HepG2 (cell line): ENCODE measurements around the gene GEMIN2. TPM values are rescaled to one million over a fixed set of nuclear protein-coding genes. Genes with fewer than 3 reads are reported as not detected.

Experiments used
- ATAC-seq: fragments of 200-7000 bp; cut with Tn5 transposase; 3 replicates; pipeline ENCODE4 v1.9.1; 2020; ENCODE audit warnings: mild to moderate bottlenecking, moderate library complexity
- BruUV-seq: library from RNA; stranded (reverse); fragments of 400-500 nt; replicated peaks from 2 replicates; lab custom pipeline; 2021; lab: Mats Ljungman, UMichigan
- CTCF ChIA-PET: fragments of 300-600 bp; formaldehyde crosslinking; extraction: SDS; loops from one replicate; lab custom pipeline; 2021; ENCODE audit warnings: low total read pairs, inconsistent platforms, low intra/inter-chr PET ratio; lab: Yijun Ruan, JAX
- POLR2A ChIA-PET: fragments of 350-600 bp; sonication (Branson Sonifier 250); formaldehyde crosslinking; loops from one replicate; lab custom pipeline; 2020; ENCODE audit warnings: antibody characterized with exemption, inconsistent platforms; lab: Yijun Ruan, JAX
- DNase-seq: peaks from one replicate; pipeline ENCODE4 v3.0.0-alpha.2; 2015; ENCODE audit warnings: low spot score
- FAIRE-seq: peaks from 3 replicates; lab custom pipeline; 2011; peaks lifted over from hg19 to GRCh38; lab: Jason Lieb, UNC
- H2AFZ ChIP-seq: one replicate; pipeline ENCODE4 v1.6.1; 2011; ENCODE audit warnings: low read length, inconsistent platforms
- H3K27ac ChIP-seq: fragments of 300-600 bp; 3 replicates; pipeline ENCODE4 v1.8.0; 2011; ENCODE audit warnings: mixed run types, mild to moderate bottlenecking, mixed read lengths, low read length, inconsistent platforms; ENCODE audit not compliant: insufficient read depth; ENCODE audit errors: extremely low read length
- H3K27me3 ChIP-seq, 2 experiments: fragments of 200-600 bp in 1 of 2; 2 replicates in 1 of 2; 3 replicates in 1 of 2; pipeline versions ENCODE4 v1.6.0 to v1.8.0; 2011; ENCODE audit warnings: low read length in 2 of 2, mild to moderate bottlenecking in 2 of 2, moderate library complexity in 2 of 2, inconsistent platforms in 1 of 2; ENCODE audit not compliant: insufficient read depth in 2 of 2, control insufficient read depth in 1 of 2
- H3K36me3 ChIP-seq, 2 experiments: fragments of 200-600 bp in 1 of 2; replicated peaks in 1 of 2; 2 replicates in 1 of 2; 3 replicates in 1 of 2; pipeline versions ENCODE4 v1.5.1 to v1.8.0; 2011; ENCODE audit warnings: low read length in 2 of 2, inconsistent platforms in 1 of 2; ENCODE audit not compliant: insufficient read depth in 2 of 2, control insufficient read depth in 1 of 2
- H3K4me1 ChIP-seq: 2 replicates; pipeline ENCODE4 v1.5.1; 2012; ENCODE audit warnings: low read length, inconsistent platforms; ENCODE audit not compliant: insufficient read depth
- H3K4me2 ChIP-seq: 2 replicates; pipeline ENCODE4 v1.6.0; 2011; ENCODE audit warnings: low read depth, low read length, inconsistent platforms
- H3K4me3 ChIP-seq, 3 experiments: fragments of 200-600 bp in 1 of 3; sonication (generic), shearing (Covaris generic) in 1 of 3; replicated peaks in 1 of 3; 2 replicates each; pipeline ENCODE4 v1.5.1; 2011 to 2016; ENCODE audit warnings: low read length in 3 of 3, inconsistent platforms in 2 of 3, low read depth in 2 of 3, mild to moderate bottlenecking in 2 of 3, control low read depth in 1 of 3, mixed read lengths in 1 of 3; ENCODE audit not compliant: insufficient read depth in 1 of 3
- H3K79me2 ChIP-seq: one replicate; pipeline ENCODE4 v1.6.1; 2011; ENCODE audit warnings: low read length, inconsistent platforms; ENCODE audit not compliant: insufficient read depth
- H3K9ac ChIP-seq: 2 replicates; pipeline ENCODE4 v1.6.0; 2011; ENCODE audit warnings: mild to moderate bottlenecking, low read depth, low read length, inconsistent platforms; ENCODE audit not compliant: insufficient read depth
- H3K9me3 ChIP-seq: 2 replicates; pipeline ENCODE4 v1.5.1; 2012; ENCODE audit warnings: mild to moderate bottlenecking, low read length
- H4K20me1 ChIP-seq: 2 replicates; pipeline ENCODE4 v1.6.0; 2011; ENCODE audit warnings: inconsistent platforms, mild to moderate bottlenecking, low read length, moderate library complexity; ENCODE audit not compliant: insufficient read depth
- CHCHD3 ChIP-seq: sonication (generic); formaldehyde crosslinking; IDR thresholded peaks from 2 replicates; pipeline ENCODE4 v1.8.0; 2022; ENCODE audit warnings: mild to moderate bottlenecking, missing genetic modification reagents, moderate library complexity
- GLI4 ChIP-seq: sonication (generic); formaldehyde crosslinking; IDR thresholded peaks from 2 replicates; pipeline ENCODE4 v1.5.1; 2020; ENCODE audit warnings: missing genetic modification reagents, mild to moderate bottlenecking, moderate library complexity, borderline replicate concordance
- MTF1 ChIP-seq: sonication (generic); formaldehyde crosslinking; IDR thresholded peaks from 2 replicates; pipeline ENCODE4 v1.5.0; 2020; ENCODE audit warnings: missing genetic modification reagents
- NFKBIZ ChIP-seq: IDR thresholded peaks from 2 replicates; pipeline ENCODE4 v1.6.1; 2018; ENCODE audit warnings: missing genetic modification reagents, missing compliant biosample characterization
- PPARG ChIP-seq: conservative IDR thresholded peaks from 2 replicates; pipeline ENCODE4 v1.6.1; 2016; ENCODE audit warnings: missing biosample characterization, missing genetic modification reagents
- RFX1 ChIP-seq: fragments of 450-650 bp; IDR thresholded peaks from 2 replicates; pipeline ENCODE4 v1.6.1; 2017
- SOX13 ChIP-seq, 3 experiments: fragments of 450-650 bp in 1 of 3; sonication (generic) in 1 of 3; formaldehyde crosslinking in 1 of 3; IDR thresholded peaks in 2 of 3; conservative IDR thresholded peaks in 1 of 3; 2 replicates each; pipeline versions ENCODE4 v1.5.0 to v1.6.1; 2016 to 2020; ENCODE audit warnings: antibody characterized with exemption in 1 of 3, mild to moderate bottlenecking in 1 of 3, missing compliant biosample characterization in 1 of 3, missing genetic modification reagents in 1 of 3, moderate library complexity in 1 of 3
- TCF7L2 ChIP-seq: IDR thresholded peaks from 2 replicates; pipeline ENCODE4 v1.6.1; 2011; ENCODE audit warnings: mild to moderate bottlenecking, low read depth, low read length, moderate library complexity
- TSC22D2 ChIP-seq: sonication (generic); formaldehyde crosslinking; IDR thresholded peaks from 2 replicates; pipeline ENCODE4 v1.5.1; 2020; ENCODE audit warnings: missing genetic modification reagents, mild to moderate bottlenecking, borderline replicate concordance
- ZBTB1 ChIP-seq: sonication (generic); formaldehyde crosslinking; IDR thresholded peaks from 2 replicates; pipeline ENCODE4 v1.4.0; 2020; ENCODE audit warnings: missing genetic modification reagents, borderline replicate concordance
- ZNF83 ChIP-seq: sonication (generic); formaldehyde crosslinking; IDR thresholded peaks from 2 replicates; pipeline ENCODE4 v1.4.0; 2020; ENCODE audit warnings: missing genetic modification reagents, mild to moderate bottlenecking, borderline replicate concordance
- ZNF850 ChIP-seq: sonication (generic); formaldehyde crosslinking; conservative IDR thresholded peaks from 2 replicates; pipeline ENCODE4 v1.9.0; 2021; ENCODE audit warnings: mild to moderate bottlenecking, missing genetic modification reagents
- ZNF878 ChIP-seq: sonication (generic); formaldehyde crosslinking; IDR thresholded peaks from 2 replicates; pipeline ENCODE4 v1.8.1; 2023; ENCODE audit warnings: mild to moderate bottlenecking, missing genetic modification reagents, moderate library complexity
- WGBS: methylation state at CpG from one replicate; pipeline ENCODE4 v1.1.6; 2017; ENCODE audit warnings: low lambda C conversion rate; 5-methylcytosine and 5-hydroxymethylcytosine counted together
- in situ Hi-C: cut with HindIII; loops from 2 replicates; pipeline ENCODE4 v1.10.0; 2017; ENCODE audit warnings: low pct_unique_long_range_greater_than_20kb; ENCODE audit not compliant: extremely low pct_ligation_motif_present
- intact Hi-C: fragments of 100-400 bp; cut with micrococcal nuclease; formaldehyde crosslinking; loops from one replicate; pipeline ENCODE4 v1.10.0; 2022; ENCODE audit not compliant: unreplicated experiment
- polyA plus RNA-seq, 8 experiments: library from polyadenylated mRNA; depleted of rRNA in 3 of 8; stranded (reverse) in 7 of 8; unstranded in 1 of 8; fragments of >200 nt; fragmentation: Illumina TruSeq in 4 of 8; extraction: Trizol in 4 of 8; gene quantifications; 2 replicates each; pipeline versions ENCODE4 v1.2.1 to v1.2.3, GENCODE V29; 2011 to 2016; ENCODE audit warnings: low read depth in 4 of 8, missing spikeins in 1 of 8, mixed read lengths in 1 of 8; ENCODE audit not compliant: insufficient read depth in 1 of 8
- total RNA-seq, 5 experiments: library from RNA; depleted of rRNA; stranded (reverse); fragments of >200 nt; fragmentation: Illumina TruSeq; extraction: Trizol; gene quantifications; 2 replicates each; pipeline ENCODE4 v1.2.3, GENCODE V29; 2016; ENCODE audit warnings: low read depth in 1 of 5
- TF ChIP-seq, protein P1 (sequence below): sonication (generic); formaldehyde crosslinking; IDR thresholded peaks from 2 replicates; pipeline ENCODE4 v1.9.0; 2022; ENCODE audit warnings: low read depth, missing genetic modification reagents
- TF ChIP-seq, protein P2 (sequence below): sonication (generic); formaldehyde crosslinking; IDR thresholded peaks from 2 replicates; pipeline ENCODE4 v1.9.0; 2022; ENCODE audit warnings: missing genetic modification reagents, mild to moderate bottlenecking, borderline replicate concordance
- TF ChIP-seq, protein P3 (sequence below): sonication (generic); formaldehyde crosslinking; IDR thresholded peaks from 2 replicates; pipeline ENCODE4 v1.4.0; 2020; ENCODE audit warnings: mild to moderate bottlenecking, low read depth, missing genetic modification reagents

The GEMIN2 gene
- total and polyA plus RNA-seq, 2 of the 13 experiments (the other 11 are each of a cell fraction or from before 2014, with no cell fraction given) = 54.8 to 110 TPM

DNA sequence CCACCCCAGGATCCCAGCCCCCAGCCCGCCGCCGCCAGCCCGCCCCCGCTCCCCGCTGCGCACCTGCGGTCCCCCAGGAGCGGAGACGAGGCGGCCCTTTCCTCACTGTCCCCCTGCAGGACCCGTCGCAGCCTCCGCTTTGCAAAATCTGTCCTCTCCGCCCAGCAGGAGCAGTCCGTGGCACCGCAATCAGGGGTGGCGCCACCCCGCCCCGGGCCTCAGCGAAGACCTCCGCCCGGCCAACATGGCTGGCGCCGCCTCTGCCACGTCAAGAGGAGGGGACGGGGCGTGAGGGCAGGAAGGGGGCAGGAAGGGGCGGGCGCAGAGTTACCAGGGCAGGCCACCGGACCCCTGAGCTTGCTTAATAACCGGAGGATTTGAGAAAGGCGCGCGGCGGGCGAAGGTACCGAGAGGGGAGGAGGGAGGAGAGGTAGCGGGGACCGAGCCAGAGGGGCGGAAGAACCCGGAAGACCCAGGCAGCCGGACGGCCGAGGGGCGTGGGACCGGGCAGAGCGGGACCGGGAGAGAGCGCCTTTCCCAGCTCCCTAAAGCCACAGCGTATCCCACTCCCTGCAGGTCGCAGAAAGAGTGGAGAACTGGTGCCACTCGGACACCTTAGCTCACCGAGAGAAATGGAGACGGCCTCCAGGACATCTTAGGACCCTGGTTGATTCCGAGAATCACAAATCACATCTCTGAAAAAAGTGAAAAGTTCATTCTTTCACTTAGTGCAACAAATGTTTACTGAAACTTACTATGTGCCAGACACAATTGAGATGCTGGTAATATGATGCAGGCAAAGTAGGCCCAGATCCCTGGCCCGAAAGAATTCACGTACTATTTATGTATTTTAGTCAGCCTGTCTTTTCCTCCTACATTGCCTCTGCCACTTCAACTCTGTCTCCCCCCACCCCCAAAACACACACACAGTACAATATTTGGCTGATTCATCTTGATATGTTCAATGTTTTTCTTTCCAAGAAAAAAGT, 10.9 kb upstream of the GEMIN2 start, which contains the start of gene SEC23A:
SEC23A (minus strand) TSS at position 267 of the 989 bp plus-strand sequence. CDS start 7,117 bp downstream, outside the sequence.
- H3K27ac ChIP-seq = peak within 1 kb of the TSS; percentile 94
- ChIA-PET POLR2A (interaction anchor here (0.6 to 8.0 kb wide), 64 partner anchors 9 to 1508 kb away, joined by 3 to 285 read pairs (median 5); partner anchors contain the start of genes FBXO33, FOXA1, GEMIN2 and PNN), CTCF (no interaction called here)
- H2AFZ ChIP-seq = peak within 1 kb of the TSS; percentile 36
- peaks cover 49% of the 10 kb centered on the region for H3K79me2 ChIP-seq
- 1% methylated on average over 57 of the region's 58 CpGs for WGBS
- ATAC-seq = peak; percentile 94
- peak; percentile 99 for DNase-seq
- peaks cover 38% of the 10 kb centered on the region for H4K20me1 ChIP-seq
- intact Hi-C loops = loop anchor here (1.0 to 2.0 kb wide), 5 partner anchors 11 to 163 kb away; partner anchors contain the start of genes GEMIN2, MIA2 and TRAPPC6B
- no peak for FAIRE-seq
- peaks cover 62% of the 10 kb centered on the region for H3K4me1 ChIP-seq
- peak within 1 kb of the TSS; percentile 98 for H3K9ac ChIP-seq
- H3K36me3 ChIP-seq = peaks cover 0 to 7% of the 10 kb centered on the region in 2 experiments; a peak in 3 of 5 replicates
- peak within 1 kb of the TSS; percentile 81 to 91 (median 90) for H3K4me3 ChIP-seq
- BruUV-seq = TSS peak; percentile 88
- in situ Hi-C loops = loop anchor here (5.0 kb wide), 1 partner anchor 329 kb away; the partner anchor contains the start of gene FBXO33
- peak within 1 kb of the TSS; percentile 78 for H3K4me2 ChIP-seq
- no peaks in the 10 kb centered on the region for H3K9me3 ChIP-seq
- H3K27me3 ChIP-seq = no peaks in the 10 kb centered on the region; a peak in 1 of 5 replicates
- no peak for TF ChIP-seq TCF7L2
- peak; percentile 94 for TF ChIP-seq ZNF878 (CRISPR knock-in tag)
- peak; percentile 95 for TF ChIP-seq ZNF850 (CRISPR knock-in tag)
- peak; percentile 96; the same call in 1 of the 2 replicates for TF ChIP-seq GLI4 (CRISPR knock-in tag)
- TF ChIP-seq, protein P1, sequence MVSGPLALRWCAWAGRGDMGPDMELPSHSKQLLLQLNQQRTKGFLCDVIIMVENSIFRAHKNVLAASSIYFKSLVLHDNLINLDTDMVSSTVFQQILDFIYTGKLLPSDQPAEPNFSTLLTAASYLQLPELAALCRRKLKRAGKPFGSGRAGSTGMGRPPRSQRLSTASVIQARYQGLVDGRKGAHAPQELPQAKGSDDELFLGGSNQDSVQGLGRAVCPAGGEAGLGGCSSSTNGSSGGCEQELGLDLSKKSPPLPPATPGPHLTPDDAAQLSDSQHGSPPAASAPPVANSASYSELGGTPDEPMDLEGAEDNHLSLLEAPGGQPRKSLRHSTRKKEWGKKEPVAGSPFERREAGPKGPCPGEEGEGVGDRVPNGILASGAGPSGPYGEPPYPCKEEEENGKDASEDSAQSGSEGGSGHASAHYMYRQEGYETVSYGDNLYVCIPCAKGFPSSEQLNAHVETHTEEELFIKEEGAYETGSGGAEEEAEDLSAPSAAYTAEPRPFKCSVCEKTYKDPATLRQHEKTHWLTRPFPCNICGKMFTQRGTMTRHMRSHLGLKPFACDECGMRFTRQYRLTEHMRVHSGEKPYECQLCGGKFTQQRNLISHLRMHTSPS (CRISPR knock-in tag) = peak; percentile 94
- TF ChIP-seq PPARG (CRISPR knock-in tag) = peak; percentile 92
- peak; percentile 96; the same call in 1 of the 2 replicates for TF ChIP-seq TSC22D2 (CRISPR knock-in tag)
- peak; percentile 99; the same call in 1 of the 2 replicates for TF ChIP-seq CHCHD3 (CRISPR knock-in tag)
- TF ChIP-seq, protein P2, sequence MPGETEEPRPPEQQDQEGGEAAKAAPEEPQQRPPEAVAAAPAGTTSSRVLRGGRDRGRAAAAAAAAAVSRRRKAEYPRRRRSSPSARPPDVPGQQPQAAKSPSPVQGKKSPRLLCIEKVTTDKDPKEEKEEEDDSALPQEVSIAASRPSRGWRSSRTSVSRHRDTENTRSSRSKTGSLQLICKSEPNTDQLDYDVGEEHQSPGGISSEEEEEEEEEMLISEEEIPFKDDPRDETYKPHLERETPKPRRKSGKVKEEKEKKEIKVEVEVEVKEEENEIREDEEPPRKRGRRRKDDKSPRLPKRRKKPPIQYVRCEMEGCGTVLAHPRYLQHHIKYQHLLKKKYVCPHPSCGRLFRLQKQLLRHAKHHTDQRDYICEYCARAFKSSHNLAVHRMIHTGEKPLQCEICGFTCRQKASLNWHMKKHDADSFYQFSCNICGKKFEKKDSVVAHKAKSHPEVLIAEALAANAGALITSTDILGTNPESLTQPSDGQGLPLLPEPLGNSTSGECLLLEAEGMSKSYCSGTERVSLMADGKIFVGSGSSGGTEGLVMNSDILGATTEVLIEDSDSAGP (CRISPR knock-in tag) = peak; percentile 98
- TF ChIP-seq MTF1 = no peak
- TF ChIP-seq ZBTB1 (CRISPR knock-in tag) = no peak
- TF ChIP-seq, protein P3, sequence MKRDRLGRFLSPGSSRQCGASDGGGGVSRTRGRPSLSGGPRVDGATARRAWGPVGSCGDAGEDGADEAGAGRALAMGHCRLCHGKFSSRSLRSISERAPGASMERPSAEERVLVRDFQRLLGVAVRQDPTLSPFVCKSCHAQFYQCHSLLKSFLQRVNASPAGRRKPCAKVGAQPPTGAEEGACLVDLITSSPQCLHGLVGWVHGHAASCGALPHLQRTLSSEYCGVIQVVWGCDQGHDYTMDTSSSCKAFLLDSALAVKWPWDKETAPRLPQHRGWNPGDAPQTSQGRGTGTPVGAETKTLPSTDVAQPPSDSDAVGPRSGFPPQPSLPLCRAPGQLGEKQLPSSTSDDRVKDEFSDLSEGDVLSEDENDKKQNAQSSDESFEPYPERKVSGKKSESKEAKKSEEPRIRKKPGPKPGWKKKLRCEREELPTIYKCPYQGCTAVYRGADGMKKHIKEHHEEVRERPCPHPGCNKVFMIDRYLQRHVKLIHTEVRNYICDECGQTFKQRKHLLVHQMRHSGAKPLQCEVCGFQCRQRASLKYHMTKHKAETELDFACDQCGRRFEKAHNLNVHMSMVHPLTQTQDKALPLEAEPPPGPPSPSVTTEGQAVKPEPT (CRISPR knock-in tag) = peak; percentile 96
- peak; percentile 88 for TF ChIP-seq NFKBIZ (CRISPR knock-in tag)
- peak; percentile 99; the same call in 1 of the 2 replicates for TF ChIP-seq ZNF83 (CRISPR knock-in tag)
- no peak for TF ChIP-seq RFX1
- TF ChIP-seq SOX13 (IDR thresholded peaks at IDR 0.05) = no peak
- TF ChIP-seq SOX13 (CRISPR knock-in tag; conservative IDR thresholded peaks at IDR 0.05 in 1 of 2, IDR thresholded peaks at IDR 0.05 in 1 of 2) = peak; percentile 43 to 88; a peak in 3 of 4 replicates
